LNCaP clone FGC (cell line): Measurements from ENCODE around the gene GTF2A1.

Experiments
- DNase-seq: peaks from one replicate; pipeline ENCODE4 v3.0.0-alpha.2; 2011; ENCODE audit warnings: low read depth
- H3K4me3 ChIP-seq: 2 replicates; pipeline ENCODE4 v1.5.1; 2011; ENCODE audit warnings: mild to moderate bottlenecking, low read depth, low read length, control low read depth
- CTCF ChIP-seq: IDR thresholded peaks from 2 replicates; pipeline ENCODE4 v1.5.1; 2012; ENCODE audit warnings: mild to moderate bottlenecking; ENCODE audit not compliant: control insufficient read depth, insufficient read depth; ENCODE audit errors: extremely low read depth

Gene GTF2A1

GRCh38 chr14:81205639-81206038 is 15.1 kb downstream of the GTF2A1 start:
- no peak for TF ChIP-seq CTCF
- DNase-seq = no peak
- H3K4me3 ChIP-seq = no peak overlapping the region

GRCh38 chr14:81200054-81200453 is 20.7 kb downstream of the GTF2A1 start:
- TF ChIP-seq CTCF = no peak
- no peak for DNase-seq
- H3K4me3 ChIP-seq = no peak overlapping the region

- no peak overlapping the region for H3K4me3 ChIP-seq
- DNase-seq = no peak
- no peak for TF ChIP-seq CTCF
These were observed 21.7 kb downstream of the GTF2A1 start for GRCh38 chr14:81199084-81199483.

GRCh38 chr14:81198651-81199050 is 22.1 kb downstream of the GTF2A1 start:
- TF ChIP-seq CTCF = no peak
- no peak overlapping the region for H3K4me3 ChIP-seq
- DNase-seq = no peak

- no peak for DNase-seq
- TF ChIP-seq CTCF = no peak
- no peak overlapping the region for H3K4me3 ChIP-seq
These were observed 26.7 kb downstream of the GTF2A1 start for GRCh38 chr14:81193924-81194633.

- no peak overlapping the region for H3K4me3 ChIP-seq
- no peak for DNase-seq
- no peak for TF ChIP-seq CTCF
These were observed 28.2 kb downstream of the GTF2A1 start for GRCh38 chr14:81192594-81192993.
